IPS-NIHi11 (cell line): ENCODE data around the gene NUP205.

Experiments used
- DNase-seq: peaks from one replicate; pipeline ENCODE4 v3.0.0; 2012; ENCODE audit warnings: mixed read lengths, low spot score

Gene NUP205

DNA sequence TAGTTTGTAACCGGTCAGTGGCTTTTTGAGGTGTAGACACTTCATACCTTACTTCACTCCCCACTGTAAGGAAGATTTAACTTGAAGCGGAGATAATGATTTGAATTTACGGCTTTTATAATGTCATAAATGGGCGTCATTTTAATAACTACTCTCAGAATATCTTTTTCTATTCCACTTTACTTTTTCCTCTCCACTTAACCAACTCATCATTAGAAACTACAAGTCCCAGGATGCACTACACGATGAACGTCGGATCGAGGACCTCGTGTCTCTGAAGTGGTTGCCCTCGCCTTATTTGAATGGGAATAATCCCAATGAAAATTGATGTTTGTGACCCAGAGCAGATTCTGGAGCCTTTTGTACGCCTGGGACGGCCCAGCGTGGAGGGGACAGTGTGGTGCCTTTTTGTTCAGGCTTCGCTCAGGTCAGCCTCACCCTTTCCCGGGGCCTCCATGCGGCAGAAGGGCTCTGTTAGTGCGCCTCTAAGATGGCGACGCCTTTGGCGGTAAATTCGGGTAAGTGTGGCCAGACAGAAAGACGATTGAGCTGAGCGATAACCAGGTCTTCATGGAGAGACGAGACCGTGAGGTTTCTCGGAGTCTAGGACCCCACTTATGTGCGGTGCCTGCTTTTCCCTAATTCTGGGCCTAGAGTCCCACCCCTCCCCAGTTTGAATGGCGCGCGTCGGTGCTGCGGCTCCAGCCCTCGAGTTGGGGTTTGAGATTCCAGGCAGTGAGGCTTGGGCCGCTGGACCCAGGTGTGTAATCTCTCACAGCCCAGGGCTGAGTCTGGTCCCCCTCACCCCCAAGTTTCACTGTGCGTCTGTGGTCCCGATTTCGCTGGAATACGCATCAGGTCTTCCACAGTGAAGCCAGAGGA is at the start of gene NUP205:
Gene NUP205 (plus strand): TSS at position 463 of the 882 bp plus-strand sequence. CDS start 28 bp downstream, at position 491.
- peak; percentile 76 for DNase-seq

- DNase-seq: no peak
Measured at GRCh38 chr7:135508883-135509588, 48.7 kb upstream of the NUP205 start.

DNA sequence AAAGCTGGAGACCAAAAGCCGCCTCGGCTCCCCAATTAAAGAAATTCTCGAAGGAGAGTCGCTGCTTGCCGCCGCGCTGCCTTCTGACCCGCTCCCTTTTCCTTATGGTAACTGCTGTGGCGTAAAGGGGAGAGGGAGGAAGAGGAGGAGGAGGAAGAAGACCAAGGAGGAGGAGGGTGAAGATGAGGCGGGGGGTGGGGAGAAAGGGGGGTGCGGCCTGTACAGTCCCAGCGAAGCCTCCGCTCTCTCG is 48.2 kb upstream of the NUP205 start:
- peak; percentile 58 for DNase-seq

- DNase-seq: peak; percentile 93
Measured at GRCh38 chr7:135509839-135510591, 47.7 kb upstream of the NUP205 start, which contains the start of gene CNOT4. CNOT4 (minus strand) TSS chr7:135510102; CDS start chr7:135438331, 71,771 bp downstream.

DNA sequence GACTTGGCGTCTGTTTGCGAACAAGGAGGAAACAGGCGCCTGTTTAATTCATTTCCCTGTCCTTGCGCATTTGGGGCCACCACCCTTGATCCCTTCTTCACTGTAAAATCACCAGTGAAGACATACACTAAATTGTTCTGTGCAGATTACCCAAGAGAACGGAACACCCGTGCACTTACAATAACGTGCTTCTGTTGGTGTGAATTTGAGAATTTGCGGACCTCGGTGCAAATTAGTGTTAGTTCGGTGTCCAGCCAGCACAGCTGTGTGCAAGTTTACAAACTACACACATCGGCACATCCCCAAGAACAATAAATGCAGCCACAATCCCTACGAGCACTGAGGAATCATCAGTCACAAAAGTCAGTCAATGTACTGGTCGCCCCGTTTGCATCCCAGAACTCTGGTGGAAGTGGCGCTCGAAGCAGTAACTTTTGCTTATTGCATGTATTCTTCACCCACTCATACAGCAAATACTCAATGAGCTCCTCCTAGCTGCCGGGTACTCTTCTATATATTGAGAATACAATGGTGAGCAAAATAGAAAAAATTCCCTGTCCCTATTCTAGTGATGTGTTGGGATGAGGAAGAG is 47.0 kb upstream of the NUP205 start:
- DNase-seq: no peak

DNA sequence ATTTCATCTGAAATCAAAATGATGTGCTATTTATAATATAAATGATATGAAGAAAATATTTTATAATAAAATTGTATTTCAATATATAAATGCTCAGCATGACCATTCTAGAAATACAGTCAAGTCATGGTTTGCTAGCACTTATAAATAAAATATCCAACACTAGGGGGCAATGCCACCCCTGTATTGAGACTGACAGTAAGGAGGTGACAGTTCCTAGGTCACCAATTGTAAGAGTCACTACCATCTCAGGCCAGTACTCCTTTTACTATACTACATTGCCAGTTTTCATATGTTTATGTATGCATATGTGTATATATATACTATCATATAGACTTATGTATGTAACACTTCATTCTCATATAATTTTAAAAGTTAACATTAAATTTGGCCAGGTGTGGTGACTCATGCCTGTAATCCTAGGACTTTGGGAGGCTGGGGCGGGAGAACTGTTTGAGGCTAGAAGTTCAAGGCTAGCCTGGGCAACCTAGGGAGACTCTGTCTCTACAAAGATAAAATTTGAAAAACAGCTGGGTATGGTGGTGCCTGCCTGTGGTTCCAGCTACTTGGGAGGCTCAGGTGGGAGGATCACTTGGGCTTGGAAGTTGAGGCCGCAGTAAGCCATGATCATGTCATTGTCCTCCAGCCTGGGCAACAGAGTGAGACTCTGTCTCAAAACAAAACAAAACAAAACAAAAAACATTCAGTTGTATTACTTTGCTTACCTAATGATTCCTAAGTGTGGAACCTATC is 45.4 kb upstream of the NUP205 start:
- peak; percentile 54 for DNase-seq

DNA sequence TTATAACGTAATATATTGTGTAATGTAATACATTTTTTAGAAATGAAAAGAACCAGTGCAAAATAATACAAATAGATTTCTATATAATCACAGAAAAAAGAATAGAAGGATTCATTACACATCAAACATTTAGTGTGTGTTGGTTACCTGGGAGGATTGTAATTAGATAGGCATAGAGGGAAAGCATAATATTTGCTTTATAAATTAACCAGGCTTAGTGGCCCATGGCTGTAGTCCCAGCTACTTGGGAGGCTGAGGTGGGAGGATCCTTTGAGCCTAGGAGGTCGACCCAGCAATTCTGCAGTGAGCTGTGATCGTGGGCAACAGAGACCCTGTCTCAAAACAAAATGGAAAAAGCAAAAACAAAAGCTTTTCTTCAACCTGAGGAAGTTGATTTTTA is 42.9 kb upstream of the NUP205 start:
- no peak for DNase-seq

- no peak for DNase-seq
Measured at GRCh38 chr7:135517060-135517459, 40.7 kb upstream of the NUP205 start.

DNA sequence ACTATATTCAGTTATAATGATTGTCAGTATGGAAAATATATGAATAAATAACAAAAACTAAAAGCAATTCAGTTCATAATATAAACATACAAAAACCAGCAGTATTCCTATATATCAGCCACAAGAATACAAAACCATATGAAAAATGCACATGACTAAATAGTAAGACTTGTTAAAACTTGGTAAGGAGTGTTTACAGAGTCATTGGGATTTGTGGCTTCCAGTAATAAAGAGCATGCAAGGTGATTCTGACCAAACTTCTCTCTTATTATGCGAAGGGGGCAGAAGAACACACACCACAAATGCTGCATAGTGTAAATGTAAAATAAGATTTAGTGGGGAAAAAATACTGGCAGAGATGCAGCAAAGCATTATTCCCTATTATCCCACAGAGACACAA is 39.0 kb upstream of the NUP205 start:
- DNase-seq: no peak

- no peak for DNase-seq
Measured at GRCh38 chr7:135519233-135519688, 38.5 kb upstream of the NUP205 start.

DNA sequence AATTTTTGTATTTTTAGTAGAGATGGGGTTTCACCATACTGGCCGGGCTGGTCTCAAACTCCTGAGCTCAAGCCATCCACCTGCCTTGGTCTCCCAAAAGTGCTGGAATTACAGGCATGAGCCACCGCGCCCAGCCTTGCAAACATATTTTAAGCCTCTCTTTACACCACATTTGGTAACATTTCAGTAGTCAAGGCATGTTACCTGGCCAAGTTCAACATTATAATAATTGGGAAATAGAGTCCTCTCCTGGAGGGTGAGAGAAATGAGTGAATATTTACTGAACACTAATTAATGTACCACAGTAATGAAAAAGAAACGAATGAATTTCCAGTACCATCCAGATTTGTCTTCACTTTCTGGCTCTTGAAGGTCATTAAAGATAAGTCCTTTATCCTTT is 37.8 kb upstream of the NUP205 start:
- no peak for DNase-seq

GRCh38 chr7:135522509-135522908 is 35.2 kb upstream of the NUP205 start:
- no peak for DNase-seq

DNA sequence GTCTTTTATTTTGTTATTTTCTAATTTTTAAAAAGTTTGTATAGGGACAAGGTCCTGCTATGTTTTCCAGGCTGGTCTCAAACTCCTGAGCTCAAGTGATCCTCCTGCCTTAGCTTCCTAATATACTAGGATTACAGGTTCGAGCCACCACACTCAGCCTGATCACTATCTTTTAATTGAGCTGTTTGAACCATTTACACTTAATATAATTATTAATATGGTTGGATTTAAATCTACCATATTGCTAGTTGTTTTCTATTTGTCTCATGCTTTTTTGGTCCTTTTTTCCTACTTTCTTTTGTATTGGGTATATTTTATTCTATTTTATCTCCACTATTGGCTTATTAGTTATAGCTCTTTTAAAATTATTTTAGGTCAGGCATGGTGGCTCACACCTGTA is 34.6 kb upstream of the NUP205 start:
- DNase-seq: no peak

DNA sequence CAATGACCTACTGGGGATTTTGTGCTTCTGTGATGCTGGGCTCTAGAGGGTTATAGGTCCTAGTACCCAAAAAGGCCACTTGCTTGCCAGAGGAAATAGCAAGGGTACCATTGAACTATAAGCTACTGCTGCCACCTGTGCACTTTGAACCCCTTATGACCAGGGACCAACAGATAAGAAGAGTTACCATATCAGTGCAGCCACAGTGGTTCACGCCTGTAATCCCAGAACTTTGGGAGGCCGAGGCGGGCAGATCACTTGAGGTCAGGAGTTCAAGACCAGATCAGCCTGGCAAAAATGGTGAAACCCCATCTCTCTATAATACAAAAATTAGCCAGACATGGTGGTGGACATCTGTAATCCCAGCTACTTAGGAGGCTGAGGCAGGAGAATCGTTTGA is 32.3 kb upstream of the NUP205 start:
- no peak for DNase-seq

- DNase-seq: no peak
Measured at GRCh38 chr7:135527025-135527424, 30.7 kb upstream of the NUP205 start.

GRCh38 chr7:135536150-135536549 is 21.6 kb upstream of the NUP205 start:
- DNase-seq: no peak

DNA sequence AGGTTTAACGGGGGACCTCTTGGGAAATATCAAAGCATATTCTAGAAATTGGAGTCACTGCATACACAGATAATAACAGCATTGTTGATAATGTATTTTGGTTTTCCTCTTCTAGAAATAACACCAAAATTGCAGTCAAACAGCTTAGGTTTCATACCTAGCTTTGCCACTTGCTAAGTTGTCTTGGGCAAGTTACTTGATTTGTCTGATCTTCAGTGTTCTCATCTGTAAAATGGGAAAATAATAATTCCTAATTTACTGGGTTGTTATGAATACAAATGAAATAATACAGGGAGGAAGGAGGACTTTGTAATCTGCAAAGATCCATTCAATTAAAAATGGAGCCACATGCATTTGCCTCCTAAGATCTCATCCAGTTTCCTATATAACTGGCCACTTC is 20.3 kb upstream of the NUP205 start:
- no peak for DNase-seq

GRCh38 chr7:135537905-135538304 is 19.8 kb upstream of the NUP205 start:
- DNase-seq: no peak

- DNase-seq: no peak
Measured at GRCh38 chr7:135538376-135538775, 19.3 kb upstream of the NUP205 start.

DNA sequence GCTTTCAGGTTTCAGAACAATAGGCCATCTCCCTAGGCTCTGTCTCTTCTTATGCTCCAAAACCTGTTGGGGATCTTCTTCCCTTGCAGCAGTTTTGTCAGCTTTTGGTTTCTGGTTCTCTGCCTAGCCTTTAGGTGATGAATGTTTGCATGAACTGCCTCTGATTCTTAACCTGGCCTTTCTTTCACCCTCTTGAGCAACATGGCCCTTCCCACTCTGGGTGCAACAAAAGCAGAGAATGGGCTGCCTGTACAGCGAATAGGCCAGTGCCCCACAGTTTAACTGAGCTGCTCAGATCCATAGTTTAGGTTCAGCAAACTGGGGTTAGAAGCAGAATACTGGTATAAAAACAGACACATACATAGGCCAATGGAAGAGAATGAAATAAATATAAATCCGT is 18.1 kb upstream of the NUP205 start:
- no peak for DNase-seq

DNA sequence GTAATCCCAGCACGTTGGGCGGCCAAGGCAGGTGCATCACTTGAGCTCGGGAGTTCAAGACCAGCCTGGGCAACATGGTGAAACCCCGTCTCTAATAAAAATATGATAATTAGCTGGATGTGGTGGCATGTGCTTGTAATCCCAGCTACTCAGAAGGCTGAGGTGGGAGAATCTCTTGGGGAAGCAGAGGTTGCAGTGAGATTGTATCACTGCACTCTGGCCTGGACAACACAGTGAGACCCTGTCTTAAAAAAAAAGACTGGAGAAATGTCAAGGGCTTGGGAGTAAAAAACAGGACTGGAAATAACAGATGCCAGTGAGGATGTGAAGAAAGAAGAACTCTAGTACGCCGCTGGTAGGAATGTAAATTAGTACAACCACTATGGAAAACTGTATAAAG is 16.7 kb upstream of the NUP205 start:
- DNase-seq: no peak

- DNase-seq: no peak
Measured at GRCh38 chr7:135550196-135550595, 7.5 kb upstream of the NUP205 start.
